ENCODE results near the gene MEI1.

MEI1 gene

GRCh38 chr22:41844513-41844912, 145.2 kb downstream of the MEI1 start:
- DNase-seq: no peak

DNA sequence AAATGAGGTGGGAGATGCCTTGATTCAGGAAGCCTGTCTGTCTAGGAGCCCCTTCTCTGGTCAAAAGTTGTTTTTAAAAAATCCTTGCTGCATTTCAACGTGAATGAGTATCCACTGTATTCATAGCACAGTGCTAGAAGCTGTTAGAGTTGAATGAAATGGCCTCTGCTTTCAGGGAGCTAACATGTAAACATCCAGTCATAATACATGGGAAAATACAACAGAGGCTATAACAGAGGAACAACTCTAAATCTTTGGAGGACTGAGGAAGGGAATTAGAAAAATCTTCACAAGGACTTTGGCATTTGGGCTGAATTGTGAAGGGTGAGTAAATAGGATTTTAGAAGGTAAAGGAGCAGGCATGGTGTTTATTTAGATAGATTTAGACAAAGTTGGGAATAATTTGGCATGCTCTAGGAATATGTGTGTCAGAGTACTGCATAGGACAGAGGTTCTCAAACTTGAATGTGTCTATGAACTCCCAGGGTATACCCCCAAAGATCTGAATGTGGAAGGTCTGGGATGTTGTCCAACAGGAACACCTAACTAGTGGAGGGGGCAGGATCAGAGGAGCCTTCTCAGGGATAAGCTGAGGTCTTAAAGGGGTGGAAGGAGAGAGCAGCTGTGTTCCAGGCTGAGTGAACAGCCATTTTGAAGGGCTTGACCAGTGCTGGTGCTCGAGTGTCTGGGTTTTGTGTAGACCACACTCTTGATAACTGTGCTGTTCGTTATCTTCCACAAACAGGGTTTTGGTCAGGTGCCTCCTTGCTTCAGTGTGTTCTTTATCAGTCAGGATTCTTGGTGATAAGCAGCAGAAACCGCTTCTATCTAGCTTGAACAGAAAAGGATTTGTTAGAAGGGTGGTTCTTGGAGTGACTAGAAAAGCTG, 146.3 kb downstream of the MEI1 start:
- no peak for DNase-seq

DNA sequence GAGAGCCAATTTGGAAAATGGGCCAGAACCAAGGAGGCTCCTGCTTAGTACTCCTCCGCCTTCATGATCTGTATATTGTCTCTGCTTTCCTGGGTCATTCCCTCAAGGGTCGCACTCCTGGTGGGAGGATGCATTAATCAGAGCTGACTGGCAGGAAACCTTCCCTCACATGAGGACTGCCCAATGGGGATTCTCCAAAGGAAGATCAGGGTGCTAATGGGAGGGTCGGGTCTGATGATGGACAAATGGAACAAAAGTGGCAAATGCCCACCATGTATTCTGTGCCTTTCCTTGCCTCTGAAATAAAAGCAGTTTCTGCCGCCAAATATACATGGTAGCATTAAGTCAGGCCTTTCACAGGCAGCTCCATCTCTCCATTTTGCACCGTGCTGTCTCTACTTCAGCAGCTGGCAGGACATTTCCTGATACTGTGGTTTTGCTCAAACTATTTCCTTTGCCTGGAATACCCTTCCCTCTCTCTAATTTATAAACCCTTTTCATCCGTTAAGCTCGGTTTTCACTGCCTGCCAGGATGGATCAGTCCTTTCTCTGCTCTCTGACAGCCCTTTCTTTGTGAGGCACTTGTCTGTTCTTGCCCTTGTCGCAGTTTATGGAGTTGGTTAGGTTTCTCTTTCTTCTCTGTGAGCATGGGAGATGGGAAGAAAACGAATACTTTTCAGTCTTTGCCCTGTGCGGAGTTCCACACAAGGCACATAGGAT, 147.1 kb downstream of the MEI1 start:
- no peak for DNase-seq

DNA sequence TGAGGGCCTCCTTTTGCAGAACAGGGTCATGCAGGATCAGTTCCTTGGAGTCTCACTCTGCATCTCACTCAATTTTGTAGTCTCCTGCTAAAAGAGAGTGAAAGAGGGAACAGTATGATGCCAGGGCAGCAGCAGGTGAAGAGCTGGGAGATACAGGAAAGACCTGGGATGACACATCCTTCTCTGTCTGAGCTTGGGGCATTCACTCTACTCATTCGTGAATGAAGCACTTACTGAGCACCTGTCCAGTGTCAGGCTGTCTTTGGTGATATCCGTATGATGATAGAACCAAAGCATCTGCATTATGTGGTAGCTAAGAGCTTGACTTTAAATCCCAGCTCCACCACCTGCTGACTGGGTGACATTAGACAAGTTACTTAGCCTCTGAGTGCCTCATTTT, 148.0 kb downstream of the MEI1 start:
- no peak for DNase-seq

GRCh38 chr22:41848468-41848867, 149.2 kb downstream of the MEI1 start:
- no peak for DNase-seq

All from midbrain (tissue), 1 donor.